Endodermal cell (in vitro differentiated cells): ENCODE data around the gene ARL4D. TPM values are rescaled to one million over a fixed set of nuclear protein-coding genes. Genes with fewer than 3 reads are reported as not detected.
"Not testable (repeated sequence)": the region's sequence is repeated elsewhere in the genome, so short reads cannot be mapped to it uniquely, and the experiment has no call there.

Experiments used
- DNase-seq: peaks from one replicate; pipeline ENCODE4 v3.0.0-alpha.2; 2017
- H3K27ac ChIP-seq: 2 replicates; pipeline ENCODE4 v1.5.1; 2013; ENCODE audit warnings: mild to moderate bottlenecking, low read depth, low read length, moderate library complexity
- H3K27me3 ChIP-seq: 2 replicates; pipeline ENCODE4 v1.6.1; 2013; ENCODE audit warnings: mild to moderate bottlenecking, low read length, moderate library complexity; ENCODE audit not compliant: insufficient read depth, control insufficient read depth, poor library complexity, severe bottlenecking
- H3K36me3 ChIP-seq: 2 replicates; pipeline ENCODE4 v1.7.0; 2013; ENCODE audit warnings: mild to moderate bottlenecking, low read length, moderate library complexity; ENCODE audit not compliant: control insufficient read depth, insufficient read depth
- H3K4me1 ChIP-seq: one replicate; pipeline ENCODE4 v1.7.0; 2013; ENCODE audit warnings: low read length; ENCODE audit not compliant: control insufficient read depth, insufficient read depth
- H3K4me3 ChIP-seq: 2 replicates; pipeline ENCODE4 v1.5.1; 2013; ENCODE audit warnings: mild to moderate bottlenecking, low read length, moderate library complexity
- H3K9ac ChIP-seq: 2 replicates; pipeline ENCODE4 v1.6.1; 2013; ENCODE audit warnings: mild to moderate bottlenecking, low read length, moderate library complexity; ENCODE audit not compliant: poor library complexity, severe bottlenecking; ENCODE audit errors: extremely low read depth
- H3K9me3 ChIP-seq: 2 replicates; pipeline ENCODE4 v1.6.1; 2013; ENCODE audit warnings: mild to moderate bottlenecking, low read length, moderate library complexity; ENCODE audit not compliant: control insufficient read depth
- H3K27ac Mint-ChIP-seq: 2 replicates; pipeline ENCODE4 v1.8.0; 2020; ENCODE audit warnings: mixed read lengths
- H3K27me3 Mint-ChIP-seq: 2 replicates; pipeline ENCODE4 v1.8.0; 2021; ENCODE audit warnings: mild to moderate bottlenecking, mixed read lengths; ENCODE audit not compliant: insufficient read depth
- H3K36me3 Mint-ChIP-seq: 2 replicates; pipeline ENCODE4 v1.8.0; 2020; ENCODE audit warnings: low read depth, mixed read lengths
- H3K4me1 Mint-ChIP-seq: 2 replicates; pipeline ENCODE4 v1.8.0; 2020; ENCODE audit warnings: mixed read lengths
- H3K4me3 Mint-ChIP-seq: 2 replicates; pipeline ENCODE4 v1.8.0; 2020; ENCODE audit warnings: mild to moderate bottlenecking, moderate library complexity, mixed read lengths
- H3K9me3 Mint-ChIP-seq: 2 replicates; pipeline ENCODE4 v1.8.0; 2020; ENCODE audit warnings: mild to moderate bottlenecking, mixed read lengths
- CTCF ChIP-seq: fragments of 200-600 bp; sonication (generic); conservative IDR thresholded peaks from 2 replicates; pipeline ENCODE4 v1.5.0; 2021; ENCODE audit warnings: antibody characterized with exemption, mild to moderate bottlenecking
- WGBS, 2 experiments: methylation state at CpG; one replicate each; pipeline versions ENCODE4 v1.1.5 to v1.1.7; 2013; ENCODE audit warnings: missing lambda C conversion rate in 2 of 2, mixed read lengths in 1 of 2; ENCODE audit not compliant: insufficient coverage in 1 of 2, insufficient read length in 1 of 2; 5-methylcytosine and 5-hydroxymethylcytosine counted together
- total RNA-seq, 2 donors: library from RNA; stranded (reverse); fragmentation: NEBNext Ultra II Directional in 1 of 2; extraction: Animal tissue kit (Norgen Biotek cat#: 25700) in 1 of 2; gene quantifications; 2 replicates in 1 of 2; 3 replicates in 1 of 2; pipeline ENCODE4 v1.2.1, GENCODE V29; 2021

The ARL4D gene
- total RNA-seq, 2 donors from 2014 or later = 129 to 142 TPM

DNA sequence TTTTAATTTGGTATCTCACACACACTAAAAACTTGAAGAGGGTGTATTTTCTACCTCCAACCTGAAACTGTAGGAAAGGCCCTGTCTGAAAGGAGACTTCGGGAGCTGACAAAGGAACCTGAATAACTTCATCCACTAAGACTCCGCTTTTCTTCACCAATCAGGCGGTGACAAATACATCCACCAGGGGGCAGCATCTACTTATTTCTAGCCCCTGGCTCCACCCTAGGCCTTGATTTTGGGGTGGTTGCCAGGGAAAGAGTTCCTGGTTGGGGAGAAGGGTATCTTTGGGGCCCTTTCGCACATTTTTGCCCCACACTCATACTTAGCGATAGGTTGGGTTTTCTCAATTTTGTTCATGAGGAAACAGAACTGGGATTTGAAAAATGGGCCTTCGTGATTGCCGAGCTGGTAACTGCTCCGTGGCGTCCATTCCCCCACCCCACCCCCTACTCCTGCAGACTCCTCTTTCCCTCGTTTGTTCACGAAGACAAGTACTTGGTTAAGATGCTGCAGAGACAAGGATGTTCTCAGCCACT is 4.8 kb upstream of the ARL4D start:
- Mint-ChIP-seq H3K4me3 (no peak overlapping the region), H3K36me3 (peaks cover 2% of the 10 kb centered on the region), H3K27me3 (no peaks in the 10 kb centered on the region), H3K27ac (peak overlapping the region; percentile 55), H3K9me3 (no peaks in the 10 kb centered on the region), H3K4me1 (peaks cover 32% of the 10 kb centered on the region)
- Histone ChIP-seq H3K9me3 (no peaks in the 10 kb centered on the region), H3K27ac (no peak overlapping the region), H3K4me1 (peaks cover 10% of the 10 kb centered on the region), H3K36me3 (no peaks in the 10 kb centered on the region), H3K9ac (no peak overlapping the region), H3K4me3 (no peak overlapping the region), H3K27me3 (no peaks in the 10 kb centered on the region)
- peak; percentile 97 for TF ChIP-seq CTCF
- WGBS, 2 experiments = 50 to 67% methylated on average over 6 to 11 of the region's 11 CpGs
- peak; percentile 98 for DNase-seq

DNA sequence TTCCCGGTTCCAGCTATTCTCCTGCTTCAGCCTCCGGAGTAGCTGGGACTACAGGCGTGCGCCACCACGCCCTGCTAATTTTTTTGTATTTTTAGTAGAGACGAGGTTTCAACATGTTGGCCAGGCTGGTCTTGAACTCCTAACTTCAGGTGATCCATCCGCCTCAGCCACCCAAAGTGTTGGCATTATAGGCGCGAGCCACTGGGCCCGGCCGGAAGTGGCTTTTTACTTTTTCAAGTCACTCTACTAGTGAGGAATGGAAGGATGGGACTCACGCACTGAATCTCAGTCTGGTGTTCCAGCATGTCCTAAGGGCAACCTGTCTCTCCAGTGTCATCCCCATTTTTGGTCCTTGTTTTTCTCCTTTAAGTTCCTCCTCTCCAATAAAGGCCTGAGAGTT is 4.1 kb upstream of the ARL4D start:
- H3K4me3 ChIP-seq, H3K9me3 ChIP-seq, H3K4me3 Mint-ChIP-seq, H3K27ac ChIP-seq, H3K27ac Mint-ChIP-seq, H3K9ac ChIP-seq, H3K4me1 ChIP-seq, H3K9me3 Mint-ChIP-seq, H3K36me3 ChIP-seq, H3K27me3 ChIP-seq, H3K27me3 Mint-ChIP-seq, H3K36me3 Mint-ChIP-seq: not testable (repeated sequence)
- peaks cover 30% of the 10 kb centered on the region for H3K4me1 Mint-ChIP-seq
- 94 to 96% methylated on average over 9 to 12 of the region's 12 CpGs for WGBS, 2 experiments
- DNase-seq = peak; percentile 48

GRCh38 chr17:43395165-43395564 is 3.6 kb upstream of the ARL4D start:
- no peak for TF ChIP-seq CTCF
- H3K9me3 ChIP-seq = peaks cover under 1% of the 10 kb centered on the region
- Mint-ChIP-seq H3K27ac (peak overlapping the region; percentile 61), H3K36me3 (peaks cover 9% of the 10 kb centered on the region), H3K4me3 (no peak overlapping the region), H3K27me3 (no peaks in the 10 kb centered on the region), H3K4me1 (peaks cover 27% of the 10 kb centered on the region), H3K9me3 (no peaks in the 10 kb centered on the region)
- H3K27ac ChIP-seq = no peak overlapping the region
- no peak overlapping the region for H3K4me3 ChIP-seq
- H3K9ac ChIP-seq = no peak overlapping the region
- H3K27me3 ChIP-seq = no peaks in the 10 kb centered on the region
- H3K4me1 ChIP-seq = peaks cover 8% of the 10 kb centered on the region
- DNase-seq = peak; percentile 45
- WGBS, 2 experiments = 86 to 97% methylated on average over 5 to 6 of the region's 6 CpGs
- H3K36me3 ChIP-seq = peaks cover 9% of the 10 kb centered on the region
